Activated T-helper 17 cell treated with anti-CD3 and anti-CD28 coated beads, Interleukin-2, amount 50 U/mL, for 72 hours (primary cell): Measurements from ENCODE around the gene SLC8A2. TPM values are rescaled to one million over a fixed set of nuclear protein-coding genes. Genes with fewer than 3 reads are reported as not detected.

Experiments
- ATAC-seq: fragments of 150-1000 bp; cut with Tn5 transposase; replicated peaks from 2 replicates; pipeline ENCODE4 v1.10.0; 2021; ENCODE audit warnings: mild to moderate bottlenecking, moderate library complexity
- H3K27ac Mint-ChIP-seq: one replicate; pipeline ENCODE4 v1.8.0; 2022; ENCODE audit warnings: mixed read lengths
- H3K27me3 Mint-ChIP-seq: one replicate; pipeline ENCODE4 v1.8.0; 2022; ENCODE audit warnings: mixed read lengths
- H3K36me3 Mint-ChIP-seq: one replicate; pipeline ENCODE4 v1.8.0; 2022; ENCODE audit warnings: low read depth, mild to moderate bottlenecking, mixed read lengths
- H3K4me1 Mint-ChIP-seq: one replicate; pipeline ENCODE4 v1.8.0; 2022; ENCODE audit warnings: mixed read lengths
- H3K4me3 Mint-ChIP-seq: one replicate; pipeline ENCODE4 v1.8.0; 2022; ENCODE audit warnings: mild to moderate bottlenecking, mixed read lengths
- H3K9me3 Mint-ChIP-seq: one replicate; pipeline ENCODE4 v1.8.0; 2022; ENCODE audit warnings: mixed read lengths
- total RNA-seq, 2 donors: library from RNA; stranded (reverse); gene quantifications; one replicate each; pipeline ENCODE4 v1.2.3, GENCODE V29; 2022

SLC8A2 gene
- total RNA-seq, 2 donors from 2014 or later, result 0.06 to 0.50 TPM

DNA sequence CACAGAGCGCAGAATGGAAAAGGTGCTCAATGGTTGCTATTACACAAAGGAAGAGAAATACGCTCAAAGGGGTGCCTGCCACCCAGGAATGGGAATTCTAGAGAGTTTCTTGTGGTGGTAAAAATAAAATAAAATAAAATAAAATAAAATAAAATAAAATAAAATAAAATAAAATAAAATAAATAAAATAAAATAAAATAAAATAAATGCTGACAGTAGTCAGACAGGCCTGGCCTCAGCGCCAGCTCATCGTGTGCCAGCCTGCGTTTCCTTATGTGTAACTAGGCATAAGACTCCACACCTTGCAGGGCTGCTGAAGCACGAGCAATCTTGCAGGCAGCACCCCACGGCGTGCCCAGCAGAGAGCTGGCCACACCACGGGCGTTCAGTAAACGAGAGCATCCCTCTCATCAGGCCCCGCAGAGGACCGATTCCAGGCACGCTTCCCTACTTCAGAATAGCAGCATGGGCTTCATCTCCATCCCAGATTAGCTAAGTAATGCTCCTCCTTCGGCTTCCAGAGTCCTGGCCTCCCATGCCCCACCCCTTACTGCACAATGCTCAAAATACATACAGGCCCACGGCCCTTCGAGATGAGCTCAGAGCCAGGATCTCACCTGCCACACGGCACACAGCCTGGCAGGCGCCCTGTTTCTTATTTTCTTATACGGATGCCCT is 37.6 kb upstream of the SLC8A2 start:
- no peak for ATAC-seq
- H3K4me1 Mint-ChIP-seq, result peaks cover 26% of the 10 kb centered on the region
- H3K27ac Mint-ChIP-seq, result no peak overlapping the region
- H3K36me3 Mint-ChIP-seq, result peaks cover 9% of the 10 kb centered on the region
- no peaks in the 10 kb centered on the region for H3K27me3 Mint-ChIP-seq
- no peaks in the 10 kb centered on the region for H3K9me3 Mint-ChIP-seq
- H3K4me3 Mint-ChIP-seq, result no peak overlapping the region

- no peak for ATAC-seq
- H3K27me3 Mint-ChIP-seq, result no peaks in the 10 kb centered on the region
- H3K27ac Mint-ChIP-seq, result no peak overlapping the region
- peaks cover 14% of the 10 kb centered on the region for H3K36me3 Mint-ChIP-seq
- H3K4me1 Mint-ChIP-seq, result peaks cover 26% of the 10 kb centered on the region
- no peaks in the 10 kb centered on the region for H3K9me3 Mint-ChIP-seq
- H3K4me3 Mint-ChIP-seq, result no peak overlapping the region
These were observed 37.0 kb upstream of the SLC8A2 start for GRCh38 chr19:47508721-47509120.

GRCh38 chr19:47507924-47508553 is 36.3 kb upstream of the SLC8A2 start:
- no peak for ATAC-seq
- no peak overlapping the region for H3K4me3 Mint-ChIP-seq
- H3K36me3 Mint-ChIP-seq, result peaks cover 21% of the 10 kb centered on the region
- no peaks in the 10 kb centered on the region for H3K27me3 Mint-ChIP-seq
- H3K27ac Mint-ChIP-seq, result no peak overlapping the region
- H3K9me3 Mint-ChIP-seq, result no peaks in the 10 kb centered on the region
- H3K4me1 Mint-ChIP-seq, result peaks cover 19% of the 10 kb centered on the region

DNA sequence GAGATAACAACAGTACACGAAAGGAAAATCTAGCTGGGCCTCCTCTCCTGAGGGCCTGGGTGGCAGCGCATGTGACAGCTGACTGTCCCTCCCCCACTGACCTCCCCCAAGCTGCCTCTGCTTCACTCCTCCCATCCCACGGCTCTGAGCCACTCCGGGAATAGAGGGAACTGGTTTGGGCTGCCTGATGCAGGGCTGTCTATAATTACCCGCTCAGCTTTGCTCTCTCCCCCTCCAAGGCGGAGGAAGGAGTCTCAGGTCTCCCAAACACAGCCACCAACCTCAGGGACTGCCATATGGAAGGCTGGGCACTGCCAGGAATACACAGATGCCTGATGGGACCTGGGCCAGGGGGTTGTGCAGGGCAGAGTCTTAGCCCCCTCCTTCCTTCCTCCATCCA is 35.3 kb upstream of the SLC8A2 start:
- no peaks in the 10 kb centered on the region for H3K9me3 Mint-ChIP-seq
- H3K27ac Mint-ChIP-seq, result peak overlapping the region; percentile 61
- H3K4me3 Mint-ChIP-seq, result no peak overlapping the region
- peaks cover 9% of the 10 kb centered on the region for H3K4me1 Mint-ChIP-seq
- no peaks in the 10 kb centered on the region for H3K27me3 Mint-ChIP-seq
- peaks cover 30% of the 10 kb centered on the region for H3K36me3 Mint-ChIP-seq
- ATAC-seq, result no peak

DNA sequence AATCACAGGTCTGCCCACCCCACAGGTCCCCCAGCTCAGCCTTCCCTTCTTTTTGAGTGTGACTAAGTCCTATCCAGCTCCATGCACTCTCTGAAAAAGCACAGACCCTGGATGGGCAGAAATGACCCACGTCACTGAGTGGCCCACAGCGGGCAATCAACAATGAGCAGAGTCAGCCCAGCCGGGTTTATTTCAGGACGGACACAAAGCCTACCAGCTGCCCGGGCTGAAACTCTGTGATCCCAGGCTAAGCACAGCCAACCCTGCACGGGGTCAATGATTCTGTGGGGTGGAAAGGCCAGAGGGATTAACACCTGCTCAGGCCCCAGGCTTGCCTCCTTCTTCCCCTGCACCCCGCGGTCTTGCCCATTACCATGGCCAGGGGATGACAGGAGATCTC is 34.8 kb upstream of the SLC8A2 start:
- peak overlapping the region; percentile 61 for H3K27ac Mint-ChIP-seq
- no peak overlapping the region for H3K4me3 Mint-ChIP-seq
- H3K9me3 Mint-ChIP-seq, result no peaks in the 10 kb centered on the region
- H3K4me1 Mint-ChIP-seq, result peaks cover 6% of the 10 kb centered on the region
- H3K36me3 Mint-ChIP-seq, result peaks cover 36% of the 10 kb centered on the region
- ATAC-seq, result no peak
- H3K27me3 Mint-ChIP-seq, result no peaks in the 10 kb centered on the region

GRCh38 chr19:47505506-47505905 is 33.8 kb upstream of the SLC8A2 start:
- peaks cover 39% of the 10 kb centered on the region for H3K36me3 Mint-ChIP-seq
- H3K9me3 Mint-ChIP-seq, result no peaks in the 10 kb centered on the region
- no peak for ATAC-seq
- no peaks in the 10 kb centered on the region for H3K27me3 Mint-ChIP-seq
- H3K27ac Mint-ChIP-seq, result peak overlapping the region; percentile 73
- no peak overlapping the region for H3K4me3 Mint-ChIP-seq
- peaks cover 6% of the 10 kb centered on the region for H3K4me1 Mint-ChIP-seq

- Mint-ChIP-seq H3K27me3 (no peaks in the 10 kb centered on the region), H3K4me1 (peaks cover 6% of the 10 kb centered on the region), H3K9me3 (no peaks in the 10 kb centered on the region), H3K27ac (no peak overlapping the region), H3K36me3 (peaks cover 46% of the 10 kb centered on the region), H3K4me3 (no peak overlapping the region)
- ATAC-seq, result no peak
These were observed 32.1 kb upstream of the SLC8A2 start for GRCh38 chr19:47503826-47504150.

- Mint-ChIP-seq H3K36me3 (peaks cover 46% of the 10 kb centered on the region), H3K4me3 (no peak overlapping the region), H3K27me3 (no peaks in the 10 kb centered on the region), H3K4me1 (peaks cover 6% of the 10 kb centered on the region), H3K9me3 (no peaks in the 10 kb centered on the region), H3K27ac (peak overlapping the region; percentile 74)
- ATAC-seq, result no peak
These were observed 31.6 kb upstream of the SLC8A2 start for GRCh38 chr19:47503130-47503825.

DNA sequence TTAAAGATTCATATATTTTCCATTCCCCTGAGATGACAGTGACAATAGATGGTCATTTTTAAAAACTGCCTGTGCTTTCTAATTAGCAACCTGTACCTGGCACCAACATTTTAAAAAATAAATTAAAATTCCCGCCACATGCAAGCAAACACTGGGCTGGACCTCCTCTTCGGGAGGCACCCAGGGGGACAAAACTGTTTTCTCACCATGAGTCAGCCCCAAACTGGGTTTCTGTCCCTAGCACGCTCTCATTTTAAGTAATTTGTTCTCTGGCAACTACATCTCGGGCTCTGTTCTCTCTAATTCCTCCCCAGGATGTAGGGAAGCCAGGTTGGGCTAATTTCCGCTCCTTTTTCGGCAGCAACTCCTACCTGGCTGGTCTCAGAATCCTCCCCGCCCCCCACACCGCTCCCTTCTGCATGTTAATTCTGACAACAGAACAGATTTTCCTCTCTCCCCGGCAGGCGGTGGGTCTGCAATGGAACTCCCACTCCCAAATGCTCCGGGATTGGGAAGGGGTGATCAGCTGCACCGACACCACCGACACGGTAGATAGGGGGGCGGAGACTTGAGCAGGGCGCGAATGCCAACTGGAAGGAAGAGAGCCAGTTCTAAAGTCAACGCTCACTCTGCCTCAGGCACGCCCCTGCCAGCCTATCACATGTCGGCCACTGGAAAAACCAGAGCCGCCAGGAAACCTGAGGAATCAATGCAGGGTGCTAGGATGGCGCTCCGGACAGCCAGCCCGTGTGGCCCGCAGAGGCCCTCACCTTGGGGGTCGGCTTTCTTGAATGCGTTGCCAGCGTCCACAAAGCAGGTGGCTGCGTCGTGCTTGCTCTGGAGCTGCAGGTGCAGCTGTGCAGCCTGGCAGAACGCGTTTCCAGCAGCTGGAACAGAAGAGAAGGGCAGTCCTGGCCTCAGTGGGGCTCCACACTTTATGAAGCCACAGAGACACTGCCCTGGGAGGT is 28.5 kb upstream of the SLC8A2 start:
- peaks cover 45% of the 10 kb centered on the region for H3K36me3 Mint-ChIP-seq
- no peaks in the 10 kb centered on the region for H3K9me3 Mint-ChIP-seq
- no peak overlapping the region for H3K4me3 Mint-ChIP-seq
- ATAC-seq, result no peak
- H3K27ac Mint-ChIP-seq, result no peak overlapping the region
- no peaks in the 10 kb centered on the region for H3K27me3 Mint-ChIP-seq
- H3K4me1 Mint-ChIP-seq, result peaks cover 4% of the 10 kb centered on the region

DNA sequence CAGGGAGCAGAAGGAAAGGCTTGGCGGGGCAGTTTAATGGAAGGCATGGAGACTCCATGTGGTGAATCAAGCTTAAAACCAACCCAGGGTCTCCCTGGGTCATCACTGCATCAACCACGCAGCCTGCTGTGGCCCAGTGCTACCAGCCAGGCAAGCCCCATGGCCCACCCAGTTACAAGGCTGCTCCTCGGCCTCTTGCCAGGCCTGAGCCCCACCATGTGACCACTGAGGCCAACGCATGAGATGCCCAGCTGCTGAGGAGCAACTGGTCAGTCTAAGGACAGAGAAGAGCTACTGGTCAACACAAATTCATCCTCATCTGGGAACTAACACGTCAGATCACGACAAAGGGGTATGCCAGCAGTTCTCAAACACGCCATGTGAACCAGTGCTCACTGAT is 27.7 kb upstream of the SLC8A2 start:
- ATAC-seq, result no peak

DNA sequence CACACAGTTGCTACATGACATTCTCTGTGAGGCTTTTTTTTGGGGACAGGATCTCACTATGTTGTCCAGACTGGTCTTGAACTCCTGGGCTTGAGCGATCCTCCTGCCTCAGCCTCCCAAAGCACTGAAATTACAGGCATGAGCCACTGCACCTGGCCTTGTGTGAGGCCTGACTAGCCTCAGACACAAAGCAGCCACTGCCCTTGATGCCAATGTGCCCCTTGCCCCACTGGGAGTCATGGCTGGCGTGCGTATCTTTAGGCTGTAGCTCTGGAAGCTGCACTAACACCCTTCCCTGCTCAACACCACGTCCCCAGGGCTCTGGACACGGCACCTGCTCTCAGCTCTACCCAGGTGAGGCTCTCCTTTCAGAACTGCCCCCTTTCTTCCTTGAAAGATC is 26.9 kb upstream of the SLC8A2 start:
- peaks cover 30% of the 10 kb centered on the region for H3K36me3 Mint-ChIP-seq
- ATAC-seq, result no peak
- H3K27me3 Mint-ChIP-seq, result no peaks in the 10 kb centered on the region
- no peaks in the 10 kb centered on the region for H3K9me3 Mint-ChIP-seq
- peak overlapping the region; percentile 62 for H3K27ac Mint-ChIP-seq
- H3K4me3 Mint-ChIP-seq, result no peak overlapping the region
- no peaks in the 10 kb centered on the region for H3K4me1 Mint-ChIP-seq

More for the DNA sequence above, 27.7 kb upstream of the SLC8A2 start:
- Mint-ChIP-seq H3K27me3 (no peaks in the 10 kb centered on the region), H3K27ac (no peak overlapping the region), H3K36me3 (peaks cover 37% of the 10 kb centered on the region), H3K4me1 (no peaks in the 10 kb centered on the region), H3K4me3 (no peak overlapping the region), H3K9me3 (no peaks in the 10 kb centered on the region)

GRCh38 chr19:47497821-47498520 is 26.3 kb upstream of the SLC8A2 start:
- H3K4me3 Mint-ChIP-seq, result no peak overlapping the region
- H3K27me3 Mint-ChIP-seq, result no peaks in the 10 kb centered on the region

GRCh38 chr19:47497050-47497766 is 25.5 kb upstream of the SLC8A2 start:
- no peaks in the 10 kb centered on the region for H3K27me3 Mint-ChIP-seq
- H3K4me1 Mint-ChIP-seq, result no peaks in the 10 kb centered on the region
- H3K27ac Mint-ChIP-seq, result no peak overlapping the region
- no peaks in the 10 kb centered on the region for H3K9me3 Mint-ChIP-seq
- H3K36me3 Mint-ChIP-seq, result peaks cover 17% of the 10 kb centered on the region
- ATAC-seq, result no peak
- no peak overlapping the region for H3K4me3 Mint-ChIP-seq

More at GRCh38 chr19:47497821-47498520, 26.3 kb upstream of the SLC8A2 start:
- H3K27ac Mint-ChIP-seq, result no peak overlapping the region
- H3K9me3 Mint-ChIP-seq, result no peaks in the 10 kb centered on the region
- peaks cover 25% of the 10 kb centered on the region for H3K36me3 Mint-ChIP-seq
- no peak for ATAC-seq
- H3K4me1 Mint-ChIP-seq, result no peaks in the 10 kb centered on the region
